Prostate gland (tissue), 1 donor: ENCODE results near the gene MYH6.

Source experiments
- POLR2A ChIP-seq: fragments of 450-650 bp; IDR thresholded peaks from one replicate; pipeline ENCODE4 v1.6.1; 2016; ENCODE audit warnings: antibody characterized with exemption, mild to moderate bottlenecking
- POLR2AphosphoS5 ChIP-seq: sonication (generic); formaldehyde crosslinking; IDR thresholded peaks from one replicate; pipeline ENCODE4 v1.6.1; 2017; ENCODE audit warnings: antibody characterized with exemption

DNA sequence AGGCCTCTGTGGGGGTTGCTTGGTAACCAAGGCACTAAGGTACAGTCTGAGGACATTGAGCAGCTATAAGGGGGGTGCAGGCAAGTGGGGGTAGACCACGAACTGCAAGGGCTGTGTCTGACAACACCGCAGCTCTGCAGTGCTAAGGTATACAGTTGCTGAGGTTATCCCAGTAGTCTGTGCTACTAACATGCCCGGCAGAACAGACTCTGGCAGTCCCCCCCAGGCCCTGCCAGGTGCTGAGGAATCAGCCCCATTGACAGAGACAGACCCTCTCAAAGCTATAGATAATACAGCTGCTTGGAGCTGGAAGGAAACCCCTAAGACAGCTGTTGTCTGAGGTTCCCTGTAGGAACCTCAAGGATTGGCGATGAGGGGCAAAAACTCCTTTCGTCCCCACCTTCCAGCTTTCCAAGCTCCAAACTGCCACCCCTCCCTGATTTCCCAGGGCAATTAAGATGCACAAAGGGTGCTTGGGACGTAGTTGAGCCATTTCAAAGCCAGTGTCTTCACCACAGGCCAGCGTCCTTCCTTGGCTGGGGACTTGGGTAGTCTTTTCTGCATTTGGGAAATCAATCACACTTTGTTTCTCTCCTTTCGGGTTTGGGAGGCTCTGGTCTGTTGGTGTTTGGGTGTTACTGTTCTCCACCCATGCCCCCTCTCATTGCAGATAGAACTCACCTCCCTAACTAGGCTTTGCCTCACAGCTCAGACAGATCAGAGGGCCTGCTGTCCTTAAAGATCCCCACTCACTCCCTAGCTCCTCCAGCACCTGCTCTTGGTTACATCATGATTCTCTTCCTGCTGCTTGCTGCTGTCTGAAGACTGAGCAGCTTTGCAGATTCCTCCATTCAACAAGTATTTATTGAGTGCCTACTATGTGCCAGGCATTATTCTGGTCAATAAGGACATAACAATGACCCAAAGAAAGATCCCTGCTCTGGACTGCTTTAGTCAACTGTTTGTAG lies 29.3 kb upstream of the MYH6 start:
- no peak for TF ChIP-seq POLR2AphosphoS5
- TF ChIP-seq POLR2A = no peak
